Measurements from ENCODE around the gene CALCOCO2.
A peak's percentile ranks its signal among the peaks of the same experiment; 100 is the strongest.
"Not testable (repeated sequence)": the region's sequence is repeated elsewhere in the genome, so short reads cannot be mapped to it uniquely, and the experiment has no call there.

CALCOCO2 gene

DNA sequence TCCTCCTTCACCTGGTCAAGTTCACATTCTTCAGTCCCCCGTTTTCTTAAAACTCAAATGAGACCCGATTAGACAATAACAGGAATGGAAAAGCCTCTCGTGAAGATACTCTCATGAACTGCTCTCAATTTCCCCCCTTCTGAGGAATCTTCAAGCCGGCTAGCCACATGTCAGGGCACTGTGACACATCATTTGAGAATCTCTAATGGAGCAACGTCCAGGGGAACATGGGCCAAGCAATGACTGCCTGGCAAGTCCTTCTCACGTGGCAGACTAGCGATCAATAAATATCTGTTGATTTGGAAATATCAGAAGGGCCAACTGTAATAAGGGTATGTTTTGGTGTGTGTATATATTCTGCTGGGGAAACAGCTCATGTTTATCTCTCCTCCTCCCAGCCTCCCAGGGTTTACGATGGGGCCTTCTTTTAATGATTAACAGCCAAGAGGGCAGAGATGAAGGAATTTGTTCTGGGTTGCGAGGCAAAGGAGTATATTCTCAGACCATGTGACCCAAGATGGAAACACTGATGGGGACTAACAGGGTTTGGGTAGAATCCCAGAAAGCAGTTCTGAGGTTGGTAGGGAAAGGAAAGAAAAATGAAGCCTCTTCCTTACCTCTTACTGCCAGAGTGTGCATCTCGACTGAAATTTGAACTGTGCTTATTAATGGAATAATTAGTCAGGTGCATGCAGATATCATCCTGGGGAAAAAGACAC lies 35.2 kb upstream of the CALCOCO2 start:
- Histone ChIP-seq H3K4me1 (ENCODE audit: control extremely low read depth in 1 of 4, control insufficient read depth in 4 of 4, insufficient read depth in 4 of 4, low read length in 3 of 4) (peaks cover 0 to 25% (median 5%) of the 10 kb centered on the region in 4 experiments), H3K4me3 (ENCODE audit: control insufficient read depth in 1 of 7, extremely low read depth in 1 of 7, insufficient read depth in 4 of 7, low read depth in 2 of 7, low read length in 6 of 7) (no peak overlapping the region), H3K27ac (ENCODE audit: insufficient read depth in 1 of 2, low read depth in 1 of 2, low read length in 2 of 2, poor library complexity in 1 of 2, severe bottlenecking in 2 of 2) (no peak overlapping the region), H3K9me3 (ENCODE audit: control extremely low read depth in 1 of 5, control insufficient read depth in 4 of 5, insufficient read depth in 2 of 5, low read depth in 1 of 5, low read length in 4 of 5) (no peaks in the 10 kb centered on the region), H3K27me3 (replicated peaks in 2 of 5; ENCODE audit: control insufficient read depth in 4 of 5, insufficient read depth in 5 of 5, low read length in 4 of 5) (peaks cover 0 to 46% (median 33%) of the 10 kb centered on the region in 5 experiments), H3K36me3 (ENCODE audit: control insufficient read depth in 4 of 4, insufficient read depth in 4 of 4, low read length in 3 of 4) (no peaks in the 10 kb centered on the region)
- ChIA-PET CTCF (interaction anchor here (1.1 to 40.6 kb wide), 3 partner anchors 8 to 76 kb away, joined by 3 to 1090 read pairs (median 6); partner anchors contain the start of genes ATP5MC1 and PRAC2), POLR2A (interaction anchor here (0.7 kb wide), 1 partner anchor 37 kb away, joined by 3 read pairs; no protein-coding TSS in a partner anchor)
- no peak for DNase-seq
- 81% methylated on average over 6 of the region's 10 CpGs for WGBS (ENCODE audit: insufficient coverage)

GRCh38 chr17:48796163-48796522 lies 34.7 kb upstream of the CALCOCO2 start:
- WGBS (ENCODE audit: insufficient coverage) = 43% methylated on average over 4 of the region's 6 CpGs
- Histone ChIP-seq H3K4me1 (ENCODE audit: control extremely low read depth in 1 of 4, control insufficient read depth in 4 of 4, insufficient read depth in 4 of 4, low read length in 3 of 4) (peaks cover 0 to 22% (median 5%) of the 10 kb centered on the region in 4 experiments), H3K27me3 (replicated peaks in 2 of 5; ENCODE audit: control insufficient read depth in 4 of 5, insufficient read depth in 5 of 5, low read length in 4 of 5) (peaks cover 0 to 44% (median 33%) of the 10 kb centered on the region in 5 experiments)
- H3K9me3 ChIP-seq (ENCODE audit: control extremely low read depth in 1 of 5, control insufficient read depth in 4 of 5, insufficient read depth in 2 of 5, low read depth in 1 of 5, low read length in 4 of 5); H3K4me3 ChIP-seq (ENCODE audit: control insufficient read depth in 1 of 7, extremely low read depth in 1 of 7, insufficient read depth in 4 of 7, low read depth in 2 of 7, low read length in 6 of 7); H3K27ac ChIP-seq (ENCODE audit: insufficient read depth in 1 of 2, low read depth in 1 of 2, low read length in 2 of 2, poor library complexity in 1 of 2, severe bottlenecking in 2 of 2); DNase-seq; H3K36me3 ChIP-seq (ENCODE audit: control insufficient read depth in 4 of 4, insufficient read depth in 4 of 4, low read length in 3 of 4): not testable (repeated sequence)
- ChIA-PET POLR2A (interaction anchor here (0.7 kb wide), 1 partner anchor 37 kb away, joined by 3 read pairs; no protein-coding TSS in a partner anchor), CTCF (interaction anchor here (1.1 to 40.6 kb wide), 4 partner anchors 9 to 75 kb away, joined by 3 to 1090 read pairs (median 6); partner anchors contain the start of genes ATP5MC1 and PRAC2)

GRCh38 chr17:48799069-48799723 lies 31.6 kb upstream of the CALCOCO2 start:
- Histone ChIP-seq H3K27ac (ENCODE audit: insufficient read depth in 1 of 2, low read depth in 1 of 2, low read length in 2 of 2, poor library complexity in 1 of 2, severe bottlenecking in 2 of 2) (no peak overlapping the region), H3K9me3 (ENCODE audit: control extremely low read depth in 1 of 5, control insufficient read depth in 4 of 5, insufficient read depth in 2 of 5, low read depth in 1 of 5, low read length in 4 of 5) (no peaks in the 10 kb centered on the region), H3K4me1 (ENCODE audit: control extremely low read depth in 1 of 4, control insufficient read depth in 4 of 4, insufficient read depth in 4 of 4, low read length in 3 of 4) (peaks cover 0 to 18% (median 5%) of the 10 kb centered on the region in 4 experiments), H3K27me3 (replicated peaks in 2 of 5; ENCODE audit: control insufficient read depth in 4 of 5, insufficient read depth in 5 of 5, low read length in 4 of 5) (peaks cover 0 to 20% (median 17%) of the 10 kb centered on the region in 5 experiments), H3K36me3 (ENCODE audit: control insufficient read depth in 4 of 4, insufficient read depth in 4 of 4, low read length in 3 of 4) (no peaks in the 10 kb centered on the region), H3K4me3 (ENCODE audit: control insufficient read depth in 1 of 7, extremely low read depth in 1 of 7, insufficient read depth in 4 of 7, low read depth in 2 of 7, low read length in 6 of 7) (no peak overlapping the region)
- DNase-seq = peak in 2 of 3 donors; percentile 18 to 25
- CTCF ChIA-PET = interaction anchor here (1.1 to 40.6 kb wide), 10 partner anchors 9 to 163 kb away, joined by 3 to 1090 read pairs (median 4); partner anchors contain the start of genes ATP5MC1 and TTLL6
- POLR2A ChIA-PET = no interaction called here
- 87% methylated on average over 6 of the region's 11 CpGs for WGBS (ENCODE audit: insufficient coverage)

GRCh38 chr17:48800626-48801217 lies 30.1 kb upstream of the CALCOCO2 start:
- Histone ChIP-seq H3K36me3 (ENCODE audit: control insufficient read depth in 4 of 4, insufficient read depth in 4 of 4, low read length in 3 of 4) (no peaks in the 10 kb centered on the region), H3K27ac (ENCODE audit: insufficient read depth in 1 of 2, low read depth in 1 of 2, low read length in 2 of 2, poor library complexity in 1 of 2, severe bottlenecking in 2 of 2) (no peak overlapping the region), H3K4me1 (ENCODE audit: control extremely low read depth in 1 of 4, control insufficient read depth in 4 of 4, insufficient read depth in 4 of 4, low read length in 3 of 4) (peaks cover 0 to 20% (median 8%) of the 10 kb centered on the region in 4 experiments), H3K4me3 (ENCODE audit: control insufficient read depth in 1 of 7, extremely low read depth in 1 of 7, insufficient read depth in 4 of 7, low read depth in 2 of 7, low read length in 6 of 7) (peak overlapping the region in 1 of 7 experiments; percentile 10), H3K27me3 (replicated peaks in 2 of 5; ENCODE audit: control insufficient read depth in 4 of 5, insufficient read depth in 5 of 5, low read length in 4 of 5) (peaks cover 0 to 23% (median 11%) of the 10 kb centered on the region in 5 experiments), H3K9me3 (ENCODE audit: control extremely low read depth in 1 of 5, control insufficient read depth in 4 of 5, insufficient read depth in 2 of 5, low read depth in 1 of 5, low read length in 4 of 5) (no peaks in the 10 kb centered on the region)
- POLR2A ChIA-PET = no interaction called here
- peak in 2 of 3 donors; percentile 17 to 20 for DNase-seq
- CTCF ChIA-PET = interaction anchor here (1.4 to 40.6 kb wide), 4 partner anchors 11 to 123 kb away, joined by 3 to 1090 read pairs (median 38); partner anchors contain the start of genes ATP5MC1 and TTLL6
- WGBS (ENCODE audit: insufficient coverage) = 80% methylated on average over 4 of the region's 5 CpGs

- Histone ChIP-seq H3K36me3 (ENCODE audit: control insufficient read depth in 4 of 4, insufficient read depth in 4 of 4, low read length in 3 of 4) (no peaks in the 10 kb centered on the region), H3K27ac (ENCODE audit: insufficient read depth in 1 of 2, low read depth in 1 of 2, low read length in 2 of 2, poor library complexity in 1 of 2, severe bottlenecking in 2 of 2) (no peak overlapping the region), H3K4me1 (ENCODE audit: control extremely low read depth in 1 of 4, control insufficient read depth in 4 of 4, insufficient read depth in 4 of 4, low read length in 3 of 4) (peaks cover 0 to 8% (median 5%) of the 10 kb centered on the region in 4 experiments), H3K4me3 (ENCODE audit: control insufficient read depth in 1 of 7, extremely low read depth in 1 of 7, insufficient read depth in 4 of 7, low read depth in 2 of 7, low read length in 6 of 7) (no peak overlapping the region), H3K9me3 (ENCODE audit: control extremely low read depth in 1 of 5, control insufficient read depth in 4 of 5, insufficient read depth in 2 of 5, low read depth in 1 of 5, low read length in 4 of 5) (no peaks in the 10 kb centered on the region), H3K27me3 (replicated peaks in 2 of 5; ENCODE audit: control insufficient read depth in 4 of 5, insufficient read depth in 5 of 5, low read length in 4 of 5) (peaks cover 0 to 18% (median 1%) of the 10 kb centered on the region in 5 experiments)
- 7% methylated on average over 8 of the region's 9 CpGs for WGBS (ENCODE audit: insufficient coverage)
- ChIA-PET CTCF (interaction anchor here (0.7 to 40.6 kb wide), 16 partner anchors 11 to 134 kb away, joined by 3 to 1090 read pairs (median 7); partner anchors contain the start of genes ATP5MC1, PRAC1 and TTLL6), POLR2A (no interaction called here)
- DNase-seq = peak; percentile 47 to 69 (median 59)
Observed at GRCh38 chr17:48804936-48805411, 25.9 kb upstream of the CALCOCO2 start.

DNA sequence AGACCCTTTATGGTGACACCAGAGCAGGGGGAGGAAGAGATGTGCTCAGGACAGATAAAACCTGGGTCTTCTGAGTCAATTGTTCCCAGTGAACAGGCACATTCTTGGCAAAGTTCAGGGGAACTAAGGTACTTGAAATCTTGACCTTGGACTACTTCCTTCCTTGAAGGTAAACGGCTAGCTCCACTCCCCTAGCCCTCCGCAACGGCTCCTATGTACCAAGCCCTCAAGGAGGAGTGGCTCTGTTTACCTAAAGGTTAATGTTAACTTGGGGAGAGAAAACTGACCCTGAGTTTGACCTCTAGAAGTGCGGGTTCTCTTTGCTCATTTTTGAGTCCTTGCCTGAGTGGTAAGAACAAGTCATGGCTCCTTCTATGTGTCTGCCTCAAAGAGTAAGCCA lies 21.7 kb upstream of the CALCOCO2 start:
- no peaks in the 10 kb centered on the region for H3K9me3 ChIP-seq (ENCODE audit: control extremely low read depth in 1 of 5, control insufficient read depth in 4 of 5, insufficient read depth in 2 of 5, low read depth in 1 of 5, low read length in 4 of 5)
- ChIA-PET CTCF (interaction anchor here (2.1 to 40.6 kb wide), 2 partner anchors 8 to 62 kb away, joined by 5 to 1090 read pairs; partner anchors contain the start of genes ATP5MC1 and TTLL6), POLR2A (no interaction called here)
- no peak for DNase-seq
- no peaks in the 10 kb centered on the region for H3K36me3 ChIP-seq (ENCODE audit: control insufficient read depth in 4 of 4, insufficient read depth in 4 of 4, low read length in 3 of 4)
- 47% methylated on average over 3 of the region's 4 CpGs for WGBS (ENCODE audit: insufficient coverage)
- peaks cover 0 to 3% (median 2%) of the 10 kb centered on the region in 4 experiments for H3K4me1 ChIP-seq (ENCODE audit: control extremely low read depth in 1 of 4, control insufficient read depth in 4 of 4, insufficient read depth in 4 of 4, low read length in 3 of 4)
- peaks cover 0 to 8% (median 0%) of the 10 kb centered on the region in 5 experiments for H3K27me3 ChIP-seq (replicated peaks in 2 of 5; ENCODE audit: control insufficient read depth in 4 of 5, insufficient read depth in 5 of 5, low read length in 4 of 5)
- H3K4me3 ChIP-seq (ENCODE audit: control insufficient read depth in 1 of 7, extremely low read depth in 1 of 7, insufficient read depth in 4 of 7, low read depth in 2 of 7, low read length in 6 of 7) = no peak overlapping the region
- H3K27ac ChIP-seq (ENCODE audit: insufficient read depth in 1 of 2, low read depth in 1 of 2, low read length in 2 of 2, poor library complexity in 1 of 2, severe bottlenecking in 2 of 2) = no peak overlapping the region

Data from common myeloid progenitor, CD34-positive (primary cell).